Mononuclear cell (primary cell): ENCODE data around the gene DHRS12. TPM values are rescaled to one million over a fixed set of nuclear protein-coding genes. Genes with fewer than 3 reads are reported as not detected.

Experiments
- H3K27me3 ChIP-seq: 2 replicates; pipeline ENCODE4 v1.6.0; 2011; ENCODE audit warnings: low read length, control low read depth; ENCODE audit not compliant: insufficient read depth
- H3K4me1 ChIP-seq: 2 replicates; pipeline ENCODE4 v1.5.1; 2011; ENCODE audit warnings: mild to moderate bottlenecking, low read length, control low read depth; ENCODE audit not compliant: insufficient read depth
- H3K4me3 ChIP-seq: 2 replicates; pipeline ENCODE4 v1.5.1; 2011; ENCODE audit warnings: mild to moderate bottlenecking, low read length, moderate library complexity
- H3K9me3 ChIP-seq: 2 replicates; pipeline ENCODE4 v1.5.1; 2011; ENCODE audit warnings: low read depth, mild to moderate bottlenecking, control low read depth, low read length
- total RNA-seq: library from RNA; depleted of rRNA; stranded (reverse); fragments of >200 nt; gene quantifications from one replicate; pipeline ENCODE4 v1.2.3, GENCODE V29; 2012

DHRS12 gene
- total RNA-seq, 1 donor = 3.6 TPM

DNA sequence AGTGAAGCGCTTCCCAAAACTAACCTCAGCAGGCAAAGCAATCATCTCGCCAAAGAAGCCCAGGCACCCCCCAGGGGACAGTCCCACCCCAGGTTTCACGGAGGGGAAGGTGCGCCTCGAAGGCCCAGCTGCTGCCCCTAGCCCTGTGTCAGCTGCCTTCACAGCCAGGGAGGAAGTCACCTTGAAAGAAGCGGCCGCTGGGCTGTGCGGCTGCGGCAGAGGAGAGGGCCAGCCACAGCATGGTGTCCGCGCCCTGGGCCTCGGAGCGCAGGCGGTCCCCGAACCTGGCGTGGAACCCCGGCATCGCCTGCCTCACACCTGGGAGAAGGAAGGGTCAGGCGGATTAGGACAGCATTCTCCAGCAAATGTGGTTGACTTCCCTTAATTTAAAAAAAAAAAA, 35.0 kb downstream of the DHRS12 start:
- Histone ChIP-seq H3K9me3 (no peaks in the 10 kb centered on the region), H3K4me3 (no peak overlapping the region), H3K27me3 (no peaks in the 10 kb centered on the region), H3K4me1 (peaks cover 12% of the 10 kb centered on the region)

DNA sequence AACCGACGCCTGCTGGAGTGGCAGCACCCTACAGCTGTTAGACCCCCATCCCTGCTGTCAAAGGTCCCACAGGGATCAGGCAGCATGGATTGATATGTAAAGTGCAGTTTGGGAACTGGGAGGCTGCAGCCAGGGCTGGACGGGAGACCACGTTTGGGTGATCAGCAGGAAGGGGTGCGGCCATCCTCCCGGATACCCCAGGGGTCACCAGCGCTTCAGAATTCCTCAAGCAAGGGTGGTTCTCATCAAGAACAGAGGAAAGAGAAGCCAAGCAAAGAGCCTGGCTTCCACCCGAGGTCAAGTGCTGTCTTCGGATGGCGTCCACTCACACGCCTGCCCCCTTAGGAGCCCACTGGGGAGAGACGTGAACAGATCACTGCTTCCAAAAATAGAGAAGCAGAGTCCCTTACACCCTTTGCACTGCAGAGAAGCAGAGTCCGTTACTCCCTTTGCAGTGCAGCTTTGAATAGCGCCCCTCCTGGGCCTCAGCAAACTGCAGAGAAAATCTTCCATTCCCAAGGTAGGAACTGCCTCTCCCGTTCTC, 35.5 kb downstream of the DHRS12 start:
- H3K4me3 ChIP-seq = no peak overlapping the region
- peaks cover 13% of the 10 kb centered on the region for H3K4me1 ChIP-seq
- H3K9me3 ChIP-seq = no peaks in the 10 kb centered on the region

DNA sequence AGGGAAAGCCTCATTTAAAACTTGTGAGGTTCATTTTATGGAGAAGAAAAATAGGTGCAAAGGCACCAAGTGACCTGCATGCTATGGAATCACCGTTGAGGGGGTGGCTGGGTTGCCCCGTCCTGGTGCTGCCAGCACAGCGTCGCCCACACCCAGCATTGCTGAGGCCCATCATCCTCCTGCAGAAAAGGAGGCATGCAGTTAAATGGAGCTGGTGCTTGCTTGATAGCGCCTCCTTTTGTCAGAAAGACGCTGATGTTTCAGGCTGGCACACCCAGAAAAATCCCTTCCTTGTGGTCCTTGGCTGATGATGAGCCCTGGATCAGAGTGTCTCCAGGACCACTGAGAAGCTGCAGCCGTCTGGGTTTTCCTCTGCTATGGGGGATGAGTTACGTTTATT, 36.9 kb downstream of the DHRS12 start:
- no peaks in the 10 kb centered on the region for H3K27me3 ChIP-seq
- H3K4me1 ChIP-seq = peaks cover 13% of the 10 kb centered on the region
- no peaks in the 10 kb centered on the region for H3K9me3 ChIP-seq
- H3K4me3 ChIP-seq = no peak overlapping the region

More for the DNA sequence above, 35.5 kb downstream of the DHRS12 start:
- no peaks in the 10 kb centered on the region for H3K27me3 ChIP-seq

DNA sequence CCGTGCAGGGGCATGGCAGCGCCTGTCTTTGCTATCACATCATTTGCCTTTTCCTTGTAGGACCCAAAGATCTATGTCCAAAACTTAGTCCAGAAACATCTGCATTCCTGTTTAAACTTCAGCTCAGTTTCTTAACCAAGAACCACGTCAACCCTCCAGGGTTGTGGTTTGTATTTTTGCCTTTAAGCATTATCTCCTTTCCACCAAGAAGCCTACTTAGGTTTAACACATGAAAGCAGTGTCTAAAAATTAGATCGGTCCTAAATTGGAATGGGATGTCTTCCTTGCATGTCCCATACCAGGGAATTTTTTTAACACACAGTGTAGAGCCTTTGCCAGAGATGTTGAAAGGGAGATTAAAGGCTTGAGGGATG, 38.8 kb downstream of the DHRS12 start:
- Histone ChIP-seq H3K4me1 (peaks cover 13% of the 10 kb centered on the region), H3K27me3 (no peaks in the 10 kb centered on the region), H3K9me3 (no peaks in the 10 kb centered on the region), H3K4me3 (no peak overlapping the region)

DNA sequence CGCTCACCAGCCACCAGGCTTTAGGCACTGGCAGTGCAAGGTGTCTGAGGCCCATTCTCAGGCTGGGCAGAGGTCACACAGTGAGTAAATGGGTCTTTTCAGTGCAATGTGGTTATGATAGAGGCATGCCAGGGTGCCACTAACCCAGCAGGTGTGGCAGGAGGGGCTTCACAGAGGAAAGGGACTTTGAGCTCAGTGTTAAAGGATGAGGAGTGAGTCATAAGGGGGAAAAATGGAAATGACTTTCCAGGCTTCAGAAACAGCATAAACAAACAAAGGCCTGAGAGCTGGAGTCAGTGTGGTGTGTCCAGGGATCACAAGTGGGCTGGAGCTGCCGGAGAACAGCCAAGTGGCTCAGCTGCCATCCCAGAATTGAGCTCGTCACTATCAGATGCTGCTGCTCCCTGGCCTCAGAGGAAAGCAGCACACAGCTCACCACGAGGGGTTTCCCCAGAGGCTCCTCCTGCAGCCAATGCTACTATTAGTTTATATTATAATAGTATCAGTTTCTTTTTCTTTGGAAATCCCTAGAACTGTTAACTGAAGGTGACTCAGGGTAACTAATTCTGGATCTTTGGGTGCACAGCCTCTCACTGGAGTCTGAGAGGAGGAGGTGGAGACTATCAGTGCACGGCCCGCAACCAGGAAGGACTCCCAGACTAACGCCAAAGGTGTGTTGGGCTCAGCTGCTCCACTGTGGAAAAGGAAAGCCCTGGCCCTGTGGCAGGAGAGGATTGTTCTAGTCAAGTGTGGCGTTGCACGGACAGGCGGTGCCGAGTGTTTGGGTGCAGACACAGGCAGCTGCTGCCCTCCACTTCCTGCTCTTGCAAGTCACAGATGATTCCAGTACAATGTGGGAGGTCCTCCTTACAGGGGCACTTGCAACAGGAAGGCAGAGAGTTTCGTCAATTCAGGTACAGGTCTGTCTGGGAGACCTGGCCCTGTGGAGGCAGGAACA, 39.5 kb downstream of the DHRS12 start:
- Histone ChIP-seq H3K4me3 (no peak overlapping the region), H3K4me1 (peaks cover 13% of the 10 kb centered on the region), H3K9me3 (no peaks in the 10 kb centered on the region), H3K27me3 (no peaks in the 10 kb centered on the region)

DNA sequence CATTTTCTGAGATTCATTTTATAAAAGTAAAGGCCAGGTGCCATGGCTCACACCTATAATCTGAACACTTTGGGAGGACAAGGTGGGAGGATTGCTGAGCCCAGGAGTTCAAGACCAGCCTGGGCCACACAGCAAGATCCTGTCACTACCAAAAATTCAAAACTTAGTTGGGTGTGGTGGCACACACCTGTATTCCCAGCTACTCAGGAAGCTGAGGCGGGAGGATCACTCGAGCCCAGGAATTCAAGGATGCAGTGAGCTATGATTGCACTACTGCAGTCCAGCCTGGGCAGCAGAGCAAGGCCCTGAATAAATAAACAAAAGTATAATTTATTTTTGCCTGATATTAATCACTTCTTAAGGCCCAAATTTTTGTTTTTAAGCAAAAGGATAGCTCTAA, 40.5 kb downstream of the DHRS12 start:
- peaks cover 13% of the 10 kb centered on the region for H3K4me1 ChIP-seq

DNA sequence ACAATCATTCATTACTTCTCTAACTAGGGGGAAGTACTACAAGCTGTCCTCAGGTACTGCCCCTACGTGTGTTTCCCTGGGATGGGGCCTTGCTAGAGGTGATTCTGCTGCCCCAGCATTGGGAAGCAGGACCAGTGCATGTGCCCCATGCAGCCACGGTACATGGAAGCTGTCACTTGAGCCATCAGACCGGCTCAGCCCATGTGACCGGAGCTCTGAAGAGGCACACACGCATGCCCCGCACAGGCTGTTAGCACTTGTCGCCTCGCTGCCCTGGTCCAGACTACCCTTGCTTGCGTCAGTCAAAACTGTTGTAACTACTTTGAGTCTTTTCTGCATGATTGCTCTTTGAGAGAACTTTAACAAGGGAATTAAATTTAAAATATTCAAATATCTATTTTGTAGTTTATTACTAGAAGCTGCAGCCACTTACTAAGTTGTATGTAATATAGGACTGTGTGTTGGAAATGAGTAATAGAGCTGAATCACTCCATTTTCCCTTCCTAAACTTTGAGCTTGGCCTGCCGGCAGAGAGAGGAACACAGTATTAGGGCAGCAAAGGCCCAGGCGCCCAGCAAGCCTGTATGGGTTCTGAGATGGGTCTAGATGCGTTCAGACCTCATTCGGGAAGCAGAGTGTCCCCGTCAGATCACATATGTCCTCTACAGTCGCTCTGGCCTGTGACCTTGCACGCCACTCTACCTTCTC, 42.2 kb downstream of the DHRS12 start:
- peaks cover 13% of the 10 kb centered on the region for H3K4me1 ChIP-seq
- no peaks in the 10 kb centered on the region for H3K9me3 ChIP-seq

More for the DNA sequence above, 40.5 kb downstream of the DHRS12 start:
- no peaks in the 10 kb centered on the region for H3K27me3 ChIP-seq
- no peaks in the 10 kb centered on the region for H3K9me3 ChIP-seq
- H3K4me3 ChIP-seq = no peak overlapping the region

DNA sequence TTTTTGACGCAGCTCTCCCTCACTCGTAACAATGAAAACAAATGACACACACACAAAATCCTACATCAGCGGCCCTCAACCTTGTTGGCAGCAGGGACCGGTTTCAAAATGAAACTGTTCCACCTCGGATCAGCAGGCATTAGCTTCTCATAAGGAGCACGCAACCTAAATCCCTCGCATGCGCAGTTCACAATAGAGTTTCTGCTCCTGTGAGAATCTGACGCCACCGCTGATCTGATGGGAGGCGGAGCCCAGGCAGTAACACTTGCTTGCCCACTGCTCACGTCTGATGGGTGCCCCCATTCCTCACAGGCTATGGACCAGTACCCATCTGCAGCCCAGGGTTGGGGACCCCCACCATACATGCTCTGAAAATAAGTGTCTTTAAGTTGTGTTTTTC, 43.4 kb downstream of the DHRS12 start:
- Histone ChIP-seq H3K4me1 (peaks cover 13% of the 10 kb centered on the region), H3K27me3 (no peaks in the 10 kb centered on the region), H3K9me3 (no peaks in the 10 kb centered on the region), H3K4me3 (no peak overlapping the region)

More for the DNA sequence above, 42.2 kb downstream of the DHRS12 start:
- Histone ChIP-seq H3K27me3 (no peaks in the 10 kb centered on the region), H3K4me3 (no peak overlapping the region)

DNA sequence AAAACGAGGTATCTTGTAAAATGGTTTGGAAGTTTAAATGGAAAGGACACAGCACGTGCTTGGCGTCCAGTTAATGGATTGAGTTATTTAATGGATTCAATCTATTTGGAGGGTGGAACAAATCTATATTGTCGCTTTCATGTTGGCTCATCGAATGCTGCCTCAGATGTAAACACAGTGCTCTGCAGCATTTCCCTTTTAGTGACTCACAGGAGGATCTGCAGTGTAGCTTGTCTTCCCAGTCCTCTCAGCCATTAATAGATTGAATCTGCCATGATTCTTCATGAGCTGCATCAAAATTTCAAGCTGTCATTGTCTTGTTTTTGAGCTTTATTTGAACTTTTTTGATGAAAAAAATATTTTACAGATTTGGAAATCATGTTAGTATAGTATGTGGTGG, 44.7 kb downstream of the DHRS12 start:
- Histone ChIP-seq H3K4me3 (no peak overlapping the region), H3K9me3 (no peaks in the 10 kb centered on the region), H3K4me1 (peaks cover 3% of the 10 kb centered on the region), H3K27me3 (no peaks in the 10 kb centered on the region)

DNA sequence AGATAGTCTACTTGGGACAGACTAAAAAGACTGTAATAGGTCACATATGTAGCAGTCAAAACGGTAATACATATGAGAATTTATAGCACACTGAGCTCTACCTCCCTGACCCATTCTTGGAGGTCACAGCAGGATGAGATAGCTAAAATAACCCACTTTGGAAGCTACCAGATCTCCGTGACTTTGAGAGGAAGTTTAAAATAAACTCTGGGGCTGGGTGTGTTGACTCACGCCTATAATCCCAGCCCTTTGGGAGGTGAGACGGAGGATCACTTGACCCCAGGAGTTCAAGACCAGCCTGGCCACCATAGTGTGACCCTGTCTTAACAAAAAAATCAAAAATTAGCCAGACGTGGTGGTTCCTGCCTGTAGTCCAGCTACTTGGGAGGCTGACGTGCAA, 45.3 kb downstream of the DHRS12 start:
- no peaks in the 10 kb centered on the region for H3K9me3 ChIP-seq
- no peaks in the 10 kb centered on the region for H3K4me1 ChIP-seq
- H3K4me3 ChIP-seq = no peak overlapping the region
- H3K27me3 ChIP-seq = no peaks in the 10 kb centered on the region

DNA sequence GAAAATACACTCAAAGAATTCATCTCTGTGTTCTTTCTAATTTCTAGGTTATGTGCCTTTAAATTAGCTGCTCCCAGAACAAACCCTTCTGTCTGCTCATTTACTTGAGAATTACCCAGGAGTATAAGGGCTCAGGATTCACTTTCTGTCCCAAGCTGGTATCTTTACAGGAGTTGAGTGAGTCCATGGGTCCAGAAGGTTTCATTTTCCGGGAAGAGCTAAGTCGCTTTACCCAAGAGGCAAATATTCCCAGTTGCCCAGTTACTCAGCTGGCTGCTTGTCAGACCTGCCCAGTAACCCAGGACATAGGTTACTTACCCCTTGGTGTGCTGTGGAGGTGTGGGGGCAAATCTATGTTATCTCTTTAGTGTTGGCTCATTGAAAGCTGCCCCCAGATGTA, 47.3 kb downstream of the DHRS12 start:
- Histone ChIP-seq H3K4me1 (no peaks in the 10 kb centered on the region), H3K27me3 (no peaks in the 10 kb centered on the region), H3K4me3 (no peak overlapping the region), H3K9me3 (no peaks in the 10 kb centered on the region)

DNA sequence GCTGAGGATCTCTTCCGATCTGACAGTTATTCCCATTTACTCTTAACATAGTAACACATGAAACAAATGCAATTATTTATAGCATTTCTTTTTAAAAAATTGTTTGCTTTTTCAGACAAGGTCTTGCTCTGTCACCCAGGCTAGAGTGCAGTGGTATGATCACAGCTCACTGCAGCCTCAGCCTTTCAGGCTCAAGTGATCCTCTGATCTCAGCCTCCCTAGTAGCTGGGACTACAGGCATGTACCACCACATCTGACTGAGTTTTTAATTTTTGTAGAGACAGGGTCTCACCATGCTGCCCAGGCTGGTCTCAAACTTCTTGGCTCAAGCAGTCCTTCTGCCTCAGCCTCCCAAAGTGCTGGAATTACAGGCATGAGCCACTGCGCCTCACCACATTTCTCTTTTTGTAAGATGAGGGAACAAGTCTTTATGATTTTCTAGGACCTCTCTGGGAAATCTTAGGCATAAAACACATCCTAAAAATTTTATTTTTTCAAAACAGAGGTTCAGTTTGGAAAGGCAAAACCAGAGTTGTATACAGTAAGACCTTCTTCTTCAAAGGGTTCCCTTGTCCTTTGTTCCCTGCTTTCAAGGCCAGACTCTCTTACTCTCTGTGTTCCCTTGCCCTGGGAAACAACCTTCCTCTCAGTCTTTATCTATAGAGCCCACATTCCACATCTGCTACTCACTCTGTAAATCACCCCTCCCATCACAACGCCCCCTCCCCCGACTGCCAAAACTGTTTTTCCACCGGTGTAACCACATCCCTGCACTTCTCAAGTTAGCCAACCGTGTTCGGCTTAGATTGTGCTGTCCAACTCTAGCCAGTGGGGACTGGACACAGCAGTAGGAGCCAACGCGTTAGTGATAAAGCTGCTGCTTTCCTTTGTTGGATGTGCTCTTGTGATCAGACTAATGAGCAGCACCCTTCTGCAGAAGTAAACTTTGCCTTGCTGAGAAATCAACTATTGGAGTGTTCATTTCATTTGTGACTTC, 56.2 kb downstream of the DHRS12 start:
- no peak overlapping the region for H3K4me3 ChIP-seq
- H3K4me1 ChIP-seq = no peaks in the 10 kb centered on the region
- no peaks in the 10 kb centered on the region for H3K27me3 ChIP-seq

DNA sequence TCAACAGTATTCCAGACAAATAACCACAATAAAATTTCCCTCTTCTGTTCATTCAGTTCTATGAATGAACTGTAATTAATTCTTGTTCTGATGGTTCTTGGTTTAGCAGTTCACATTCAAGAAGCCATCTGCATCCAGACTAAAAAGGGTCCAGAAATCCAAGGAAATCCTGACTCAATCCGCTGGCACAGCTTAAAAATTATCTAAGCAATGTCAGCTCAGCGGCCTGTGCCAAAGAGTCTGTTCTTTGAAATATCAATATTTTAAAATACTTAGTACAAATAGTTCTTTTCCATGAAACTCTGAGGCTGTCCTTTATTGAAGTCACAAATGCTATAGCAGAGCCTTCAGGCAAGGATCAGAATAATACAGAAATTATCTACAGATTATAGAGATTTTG, 57.2 kb downstream of the DHRS12 start:
- Histone ChIP-seq H3K4me3 (no peak overlapping the region), H3K9me3 (peaks cover 15% of the 10 kb centered on the region), H3K27me3 (no peaks in the 10 kb centered on the region), H3K4me1 (no peaks in the 10 kb centered on the region)

More for the DNA sequence above, 56.2 kb downstream of the DHRS12 start:
- H3K9me3 ChIP-seq = peaks cover 15% of the 10 kb centered on the region

DNA sequence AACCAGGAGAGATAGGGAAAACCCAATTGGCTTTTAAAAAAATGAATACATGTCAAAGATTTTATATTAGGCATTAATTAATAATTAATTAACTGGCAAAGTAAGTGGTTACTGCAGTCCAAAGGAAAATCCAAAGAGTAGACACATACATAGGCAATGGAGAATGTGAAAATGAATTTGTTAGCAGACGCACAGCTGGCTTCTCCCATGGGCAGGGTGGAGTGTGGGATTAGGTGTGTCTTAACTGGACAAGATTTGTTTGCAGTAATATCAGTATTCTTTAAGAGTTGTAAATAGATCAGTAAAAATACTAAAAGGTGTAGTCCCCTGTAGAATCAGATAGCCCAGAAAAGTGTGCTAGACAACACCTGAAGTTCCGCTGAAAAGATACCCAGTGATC, 58.7 kb downstream of the DHRS12 start:
- Histone ChIP-seq H3K4me3 (no peak overlapping the region), H3K4me1 (no peaks in the 10 kb centered on the region), H3K9me3 (peaks cover 15% of the 10 kb centered on the region), H3K27me3 (no peaks in the 10 kb centered on the region)
